PC-9 (cell line): ENCODE results near the gene DNAJC17.

Source experiments
- EZH2 ChIP-seq: fragments of 200-600 bp; sonication (generic); IDR thresholded peaks from 2 replicates; pipeline ENCODE4 v1.8.0; 2017; ENCODE audit warnings: antibody characterized with exemption, low read depth
- TF ChIP-seq, protein P1 (sequence below): fragments of 200-600 bp; sonication (generic); conservative IDR thresholded peaks from 2 replicates; pipeline ENCODE4 v1.6.1; 2017; ENCODE audit warnings: mixed run types, antibody characterized with exemption, mild to moderate bottlenecking, moderate library complexity

DNA sequence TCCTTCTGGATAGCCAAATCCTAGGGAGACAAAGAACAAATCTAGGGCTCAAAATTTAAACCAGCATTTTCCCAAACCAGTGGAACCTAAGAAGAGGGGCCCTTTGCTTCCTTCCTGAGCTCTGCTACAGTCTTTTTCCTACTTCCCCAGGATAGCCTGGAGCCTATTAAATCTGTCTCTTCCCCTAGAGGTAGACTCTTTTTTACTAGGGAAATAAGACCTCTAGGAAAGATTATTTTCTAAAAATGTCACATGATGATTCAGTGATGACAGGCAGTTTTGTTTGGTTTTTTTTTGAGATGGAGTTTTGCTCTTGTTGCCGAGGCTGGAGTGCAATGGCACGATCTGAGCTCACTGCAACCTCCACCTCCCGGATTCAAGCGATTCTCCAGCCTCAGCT lies 70.7 kb downstream of the DNAJC17 start:
- TF ChIP-seq, protein P1, sequence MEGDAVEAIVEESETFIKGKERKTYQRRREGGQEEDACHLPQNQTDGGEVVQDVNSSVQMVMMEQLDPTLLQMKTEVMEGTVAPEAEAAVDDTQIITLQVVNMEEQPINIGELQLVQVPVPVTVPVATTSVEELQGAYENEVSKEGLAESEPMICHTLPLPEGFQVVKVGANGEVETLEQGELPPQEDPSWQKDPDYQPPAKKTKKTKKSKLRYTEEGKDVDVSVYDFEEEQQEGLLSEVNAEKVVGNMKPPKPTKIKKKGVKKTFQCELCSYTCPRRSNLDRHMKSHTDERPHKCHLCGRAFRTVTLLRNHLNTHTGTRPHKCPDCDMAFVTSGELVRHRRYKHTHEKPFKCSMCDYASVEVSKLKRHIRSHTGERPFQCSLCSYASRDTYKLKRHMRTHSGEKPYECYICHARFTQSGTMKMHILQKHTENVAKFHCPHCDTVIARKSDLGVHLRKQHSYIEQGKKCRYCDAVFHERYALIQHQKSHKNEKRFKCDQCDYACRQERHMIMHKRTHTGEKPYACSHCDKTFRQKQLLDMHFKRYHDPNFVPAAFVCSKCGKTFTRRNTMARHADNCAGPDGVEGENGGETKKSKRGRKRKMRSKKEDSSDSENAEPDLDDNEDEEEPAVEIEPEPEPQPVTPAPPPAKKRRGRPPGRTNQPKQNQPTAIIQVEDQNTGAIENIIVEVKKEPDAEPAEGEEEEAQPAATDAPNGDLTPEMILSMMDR: no peak
- TF ChIP-seq EZH2: no peak
